Left ventricle myocardium superior (tissue), 1 donor: Measurements from ENCODE around the gene TUBA3D. TPM values are rescaled to one million over a fixed set of nuclear protein-coding genes. Genes with fewer than 3 reads are reported as not detected.
"Not testable (repeated sequence)": the region's sequence is repeated elsewhere in the genome, so short reads cannot be mapped to it uniquely, and the experiment has no call there.

ENCODE experiments used
- ATAC-seq: fragments of 200-7000 bp; cut with Tn5 transposase; one replicate; pipeline ENCODE4 v1.9.1; 2020; ENCODE audit warnings: mild to moderate bottlenecking, moderate library complexity
- DNase-seq: peaks from one replicate; pipeline ENCODE4 v3.0.0-alpha.2; 2020
- intact Hi-C: fragments of 100-400 bp; cut with micrococcal nuclease; formaldehyde crosslinking; loops from one replicate; pipeline ENCODE4 v1.11.0; 2022
- total RNA-seq: library from RNA; stranded (reverse); fragmentation: NEBNext Ultra II Directional; extraction: Animal tissue kit (Norgen Biotek cat#: 25700); gene quantifications from one replicate; pipeline ENCODE4 v1.2.1, GENCODE V29; 2021
- donor health status: DM: no; HTN: yes; CAD: no; lungs with severe emphysema.

Gene TUBA3D
- total RNA-seq, 1 donor from 2014 or later = 100 TPM

GRCh38 chr2:131482506-131483155 is 6.7 kb downstream of the TUBA3D start:
- ATAC-seq, intact Hi-C loops, DNase-seq: not testable (repeated sequence)

GRCh38 chr2:131483981-131484820 is 8.3 kb downstream of the TUBA3D start:
- DNase-seq, intact Hi-C loops, ATAC-seq: not testable (repeated sequence)

GRCh38 chr2:131484906-131485460 is 9.1 kb downstream of the TUBA3D start:
- DNase-seq, intact Hi-C loops, ATAC-seq: not testable (repeated sequence)

- ATAC-seq, intact Hi-C loops, DNase-seq: not testable (repeated sequence)
Measured at GRCh38 chr2:131486201-131486902, 10.4 kb downstream of the TUBA3D start.

- DNase-seq (peak; percentile 84), ATAC-seq (peak; percentile 36)
- intact Hi-C loops = no loop called here
Measured at GRCh38 chr2:131488306-131489205, 12.6 kb downstream of the TUBA3D start.

- ATAC-seq, DNase-seq, intact Hi-C loops: not testable (repeated sequence)
Measured at GRCh38 chr2:131490616-131491468, 14.9 kb downstream of the TUBA3D start.

GRCh38 chr2:131491469-131491836 is 15.5 kb downstream of the TUBA3D start:
- intact Hi-C loops, DNase-seq: not testable (repeated sequence)
- peak; percentile 10 for ATAC-seq

GRCh38 chr2:131492015-131492417 is 16.1 kb downstream of the TUBA3D start, which contains the start of gene MZT2A:
Gene MZT2A, minus strand, starts transcription at chr2:131492397. Its CDS starts 21 bp downstream, at chr2:131492376.
- intact Hi-C loops, DNase-seq: not testable (repeated sequence)
- ATAC-seq = peak; percentile 0

- ATAC-seq (peak; percentile 86), DNase-seq (peak; percentile 96)
- intact Hi-C loops = no loop called here
Measured at GRCh38 chr2:131492418-131493198, 16.7 kb downstream of the TUBA3D start.

- intact Hi-C loops = no loop called here
- peak; percentile 21 for ATAC-seq
- DNase-seq = no peak
Measured at GRCh38 chr2:131493199-131493968, 17.5 kb downstream of the TUBA3D start.

GRCh38 chr2:131495506-131495905 is 19.6 kb downstream of the TUBA3D start:
- intact Hi-C loops, DNase-seq, ATAC-seq: not testable (repeated sequence)

GRCh38 chr2:131498321-131498973 is 22.5 kb downstream of the TUBA3D start:
- intact Hi-C loops, DNase-seq: not testable (repeated sequence)
- ATAC-seq = peak; percentile 86

- ATAC-seq, DNase-seq, intact Hi-C loops: not testable (repeated sequence)
Measured at GRCh38 chr2:131503587-131503986, 27.7 kb downstream of the TUBA3D start.

GRCh38 chr2:131504082-131504750 is 28.3 kb downstream of the TUBA3D start:
- ATAC-seq, DNase-seq, intact Hi-C loops: not testable (repeated sequence)

- DNase-seq = no peak
- intact Hi-C loops = no loop called here
- ATAC-seq = no peak
Measured at GRCh38 chr2:131509615-131510014, 33.7 kb downstream of the TUBA3D start.
